ENCODE measurements around the gene CAMK1G. TPM values are rescaled to one million over a fixed set of nuclear protein-coding genes. Genes with fewer than 3 reads are reported as not detected.

CAMK1G gene
- total and polyA plus RNA-seq, 10 of the 15 experiments (the other 5 are each of a cell fraction or from before 2014, with no cell fraction given) = 0.18 to 0.20 TPM; not detected in 8

- TF ChIP-seq ZNF687 (IDR thresholded peaks at IDR 0.05) = no peak
- TF ChIP-seq CTCF (IDR thresholded peaks at IDR 0.05 in 2 of 3, conservative IDR thresholded peaks at IDR 0.05 in 1 of 3; ENCODE audit: control insufficient read depth in 2 of 3, extremely low read depth in 1 of 3, insufficient read depth in 1 of 3, low read depth in 3 of 3, low read length in 3 of 3) = peak; percentile 93 to 96 (median 94)
- TF ChIP-seq IKZF1 (conservative IDR thresholded peaks at IDR 0.05) = peak; percentile 60; the same call in 1 of the 2 replicates
- no peak for TF ChIP-seq CREB1 (IDR thresholded peaks at IDR 0.05; ENCODE audit: low read depth)
- TF ChIP-seq SREBF1 (IDR thresholded peaks at IDR 0.05; ENCODE audit: low read length) = no peak
- no peak for TF ChIP-seq FOXK2 (IDR thresholded peaks at IDR 0.05)
- peak; percentile 87 for TF ChIP-seq SMC3 (IDR thresholded peaks at IDR 0.05; ENCODE audit: borderline replicate concordance, low read length)
- peak in 1 of 2 experiments; percentile 43; a peak in 1 of 4 replicates for TF ChIP-seq IKZF2 (IDR thresholded peaks at IDR 0.05)
- no peak for TF ChIP-seq TCF7 (IDR thresholded peaks at IDR 0.05; ENCODE audit: borderline replicate concordance)
Measured at GRCh38 chr1:209576392-209577197, 6.9 kb upstream of the CAMK1G start (continued).

Measured in GM12878 (cell line).